ENCODE data around the gene BGN.

BGN gene

DNA sequence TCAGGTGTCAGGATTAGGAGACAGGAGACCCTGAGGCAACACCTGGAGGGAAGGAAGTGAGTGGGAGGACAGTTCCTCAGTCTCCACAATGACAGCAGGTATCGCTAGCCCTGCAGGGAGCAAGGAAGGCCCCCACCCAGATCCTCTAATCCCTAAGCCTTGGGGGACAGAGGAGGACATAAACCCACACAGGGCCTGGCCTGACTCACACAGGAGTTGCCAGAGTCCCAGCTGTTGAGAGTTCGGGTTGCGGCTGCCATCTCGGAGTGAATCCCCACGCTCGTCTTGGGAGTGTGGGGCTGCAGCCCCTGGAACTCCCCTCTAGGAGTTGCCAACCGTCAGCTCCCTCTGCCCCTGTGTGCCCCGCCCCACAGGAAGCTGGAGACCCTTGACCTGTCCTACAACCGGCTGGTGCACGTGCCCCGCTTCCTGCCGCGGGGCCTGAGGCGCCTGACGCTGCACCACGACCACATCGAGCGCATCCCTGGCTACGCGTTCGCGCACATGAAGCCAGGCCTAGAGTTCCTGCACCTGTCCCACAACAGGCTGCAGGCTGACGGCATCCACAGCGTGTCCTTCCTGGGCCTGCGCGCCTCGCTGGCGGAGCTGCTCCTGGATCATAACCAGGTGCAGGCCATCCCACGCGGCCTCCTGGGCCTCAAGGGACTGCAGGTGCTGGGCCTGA lies 9.2 kb upstream of the BGN start:
- DNase-seq (ENCODE audit: low read depth), result no peak

GRCh38 chrX:153486171-153486570 lies 8.6 kb upstream of the BGN start:
- DNase-seq (ENCODE audit: low read depth), result no peak

- DNase-seq (ENCODE audit: low read depth), result no peak
These were observed 7.1 kb upstream of the BGN start for GRCh38 chrX:153487590-153488071.

- no peak for DNase-seq (ENCODE audit: low read depth)
These were observed 6.4 kb upstream of the BGN start for GRCh38 chrX:153488231-153488914.

DNA sequence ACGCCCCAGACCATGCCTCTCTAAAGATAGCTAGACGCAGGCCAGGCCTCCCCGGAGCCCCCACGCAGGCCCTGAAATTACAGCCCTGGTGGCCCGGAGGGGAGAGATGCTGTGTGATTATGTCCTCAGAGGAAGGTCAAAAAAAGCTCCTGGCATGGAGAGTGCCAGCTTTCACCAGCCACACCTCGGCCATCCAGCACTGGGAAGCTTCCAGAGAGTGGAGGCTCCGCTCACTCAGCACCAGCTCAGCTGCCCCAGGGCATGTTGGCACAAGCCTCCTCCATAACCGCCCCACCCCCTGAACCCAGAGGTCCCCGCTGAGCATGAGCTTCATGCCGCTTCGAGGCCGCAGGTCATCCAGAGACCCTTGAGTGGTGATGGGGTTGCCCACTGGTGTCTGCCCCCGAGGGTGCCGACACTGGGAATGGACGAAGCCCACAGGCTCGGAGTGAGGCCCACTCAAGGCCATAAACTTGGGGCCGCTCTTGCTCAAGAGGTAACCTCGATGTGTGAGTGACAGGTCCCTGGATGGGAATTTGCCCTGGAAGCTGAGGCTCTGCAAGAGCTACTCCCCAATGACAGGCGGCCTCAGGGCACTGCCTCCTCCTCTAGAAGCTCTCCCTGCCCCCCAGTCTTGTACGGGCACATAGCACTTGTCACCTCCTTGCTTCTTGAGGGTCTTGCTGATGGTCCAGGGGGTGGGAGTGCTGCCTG lies 4.4 kb upstream of the BGN start:
- no peak for DNase-seq (ENCODE audit: low read depth)

- DNase-seq (ENCODE audit: low read depth), result no peak
These were observed 3.3 kb upstream of the BGN start for GRCh38 chrX:153491351-153491914.

DNA sequence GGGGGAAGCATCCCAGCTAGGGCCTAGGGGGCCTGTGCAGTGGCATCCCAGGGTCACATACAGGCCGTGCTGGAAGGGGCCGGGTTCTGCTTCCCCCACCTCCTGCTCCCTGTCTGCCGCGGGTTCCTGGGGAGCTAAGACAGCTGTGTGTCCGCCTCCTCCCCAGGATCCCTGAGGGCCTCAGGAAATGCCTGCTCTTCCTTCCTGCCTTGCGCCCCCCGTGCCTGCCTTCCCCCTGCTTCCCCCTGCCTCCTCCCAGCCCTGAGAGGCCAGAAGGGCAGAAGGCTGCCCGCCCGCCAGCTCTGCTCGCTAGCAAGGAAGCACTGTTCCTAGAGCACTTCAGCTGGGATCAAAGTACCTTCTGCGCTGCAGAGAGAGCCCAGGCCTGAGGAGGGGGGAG lies 2.9 kb upstream of the BGN start:
- DNase-seq (ENCODE audit: low read depth), result no peak

- no peak for DNase-seq (ENCODE audit: low read depth)
These were observed 2.2 kb upstream of the BGN start for GRCh38 chrX:153492543-153492942.

- no peak for DNase-seq (ENCODE audit: low read depth)
These were observed 1.7 kb upstream of the BGN start for GRCh38 chrX:153493085-153493484.

DNA sequence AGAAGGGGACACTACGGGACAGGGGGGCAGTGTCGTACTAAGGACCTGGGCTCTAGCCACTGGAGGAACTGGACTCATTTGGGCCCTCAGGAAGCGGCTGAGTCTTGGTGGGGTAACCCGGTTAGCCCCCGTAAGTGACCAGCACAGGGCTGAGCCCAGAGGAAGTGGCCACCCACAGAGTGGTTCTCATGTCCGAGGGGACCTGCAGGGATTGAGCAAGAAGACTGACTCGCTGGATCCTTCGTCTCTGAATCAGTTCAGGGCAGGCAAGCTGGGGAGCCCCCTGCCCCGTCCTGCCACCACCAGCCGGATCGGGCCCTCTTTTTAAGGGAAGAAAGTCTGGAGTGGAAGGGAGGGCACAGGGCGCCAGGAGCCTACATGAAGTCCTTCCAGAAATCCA lies 719 bp upstream of the BGN start:
- no peak for DNase-seq (ENCODE audit: low read depth)

DNA sequence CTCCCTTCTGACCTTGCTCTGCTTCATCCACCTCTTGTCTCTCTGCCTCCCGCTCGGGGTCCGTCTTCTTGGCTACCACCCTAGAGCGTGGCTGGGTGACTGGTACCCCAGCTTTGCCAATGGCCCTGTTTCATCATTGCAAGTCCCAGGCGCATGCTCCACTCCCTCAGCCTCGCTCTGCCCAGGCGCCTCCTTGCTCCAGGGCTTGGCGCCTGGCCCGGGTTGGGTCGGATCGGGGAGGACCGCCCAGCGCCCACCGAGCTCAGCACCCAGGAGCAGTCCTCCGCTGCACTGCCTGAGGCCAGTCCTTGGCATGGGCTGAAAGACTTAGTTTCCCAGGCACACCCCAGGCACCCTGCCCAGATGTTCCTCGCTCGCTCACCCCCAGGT lies 577 bp downstream of the BGN start:
- DNase-seq (ENCODE audit: low read depth), result no peak

GRCh38 chrX:153495903-153496589 lies 1.3 kb downstream of the BGN start:
- DNase-seq (ENCODE audit: low read depth), result no peak

DNA sequence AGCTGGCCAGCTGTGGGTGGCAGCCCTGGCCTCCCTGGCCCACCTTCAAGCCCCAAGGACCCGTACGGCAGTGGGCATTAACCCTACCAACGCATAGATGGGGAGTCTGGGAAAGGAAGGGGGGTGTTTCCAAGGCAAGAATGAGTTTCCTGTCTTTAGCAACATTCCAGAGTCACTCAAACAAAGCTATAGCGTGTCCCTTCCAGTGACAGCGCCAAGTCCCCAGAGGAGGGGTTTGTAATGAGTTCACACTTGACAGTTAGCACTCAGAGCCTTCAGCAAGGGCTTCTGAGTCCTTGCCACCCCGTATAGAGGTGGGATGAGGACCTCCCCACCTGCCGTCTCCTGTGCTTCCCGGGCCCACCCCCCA lies 1.8 kb downstream of the BGN start:
- no peak for DNase-seq (ENCODE audit: low read depth)

- DNase-seq (ENCODE audit: low read depth), result no peak
These were observed 3.7 kb downstream of the BGN start for GRCh38 chrX:153498453-153498852.

DNA sequence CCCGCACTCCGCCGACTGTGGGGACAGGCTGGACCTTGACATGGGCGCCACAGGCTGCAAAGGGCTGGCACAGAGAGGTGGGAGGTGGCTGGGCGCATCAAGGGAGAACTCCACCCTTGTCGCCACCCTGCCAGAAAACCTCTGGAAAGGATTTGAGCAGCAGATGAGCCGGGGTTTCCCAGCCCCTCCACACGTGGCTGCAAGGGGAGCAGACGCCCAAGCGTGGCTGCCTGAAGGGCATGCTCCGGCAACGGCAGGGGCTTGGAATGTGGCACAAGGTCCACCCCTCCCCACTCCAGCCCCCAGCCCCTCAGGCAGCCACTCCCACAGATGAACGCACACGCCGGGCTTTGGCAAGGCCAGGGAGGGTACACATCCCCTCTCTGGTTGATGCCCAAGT lies 4.6 kb downstream of the BGN start:
- DNase-seq (ENCODE audit: low read depth), result no peak

GRCh38 chrX:153499876-153500275 lies 5.1 kb downstream of the BGN start:
- DNase-seq (ENCODE audit: low read depth), result no peak

- DNase-seq (ENCODE audit: low read depth), result no peak
These were observed 6.0 kb downstream of the BGN start for GRCh38 chrX:153500676-153501280.

GRCh38 chrX:153501530-153501929 lies 6.8 kb downstream of the BGN start:
- DNase-seq (ENCODE audit: low read depth), result no peak

DNA sequence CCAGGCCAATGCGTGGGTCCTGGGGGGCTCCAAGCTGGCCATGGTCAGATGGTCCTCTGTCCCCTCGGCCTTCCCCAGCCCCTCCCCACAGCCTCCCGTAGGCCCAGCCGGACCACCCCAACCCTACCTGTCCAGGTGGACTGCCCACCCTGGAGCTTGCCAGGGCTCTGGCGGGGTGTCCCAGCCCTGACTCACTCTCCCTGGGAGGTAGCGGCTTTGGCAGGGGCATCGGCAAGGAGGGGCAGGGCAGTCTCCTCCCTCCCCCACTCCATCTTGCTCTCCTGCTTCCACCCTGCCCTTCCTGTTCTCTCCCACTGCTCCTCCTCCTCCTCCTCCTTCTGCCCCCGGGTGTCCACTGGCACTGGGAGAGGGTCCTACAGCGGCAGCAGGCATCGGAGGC lies 7.4 kb downstream of the BGN start:
- no peak for DNase-seq (ENCODE audit: low read depth)

DNA sequence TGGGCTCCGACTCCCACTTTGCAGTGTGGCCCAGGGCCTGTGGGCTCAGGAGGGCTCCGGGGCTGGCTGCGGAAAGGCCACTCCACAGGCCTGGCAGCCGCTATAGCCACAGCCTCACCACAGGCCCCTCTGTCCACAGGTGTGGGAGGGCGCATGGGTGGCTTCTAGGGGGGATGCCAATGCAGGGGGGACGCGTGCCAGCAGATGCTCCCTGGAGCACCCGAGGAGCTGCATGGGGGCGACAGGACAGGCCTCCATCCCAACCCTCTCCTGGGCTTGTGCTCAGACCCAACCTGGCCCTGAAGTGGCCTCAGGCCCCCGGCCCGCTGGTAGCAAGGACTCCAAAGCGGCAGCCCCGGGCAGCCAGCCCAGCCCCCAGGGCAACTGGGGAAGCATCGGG lies 8.0 kb downstream of the BGN start:
- no peak for DNase-seq (ENCODE audit: low read depth)

GRCh38 chrX:153504445-153505016 lies 9.8 kb downstream of the BGN start:
- DNase-seq (ENCODE audit: low read depth), result no peak

DNA sequence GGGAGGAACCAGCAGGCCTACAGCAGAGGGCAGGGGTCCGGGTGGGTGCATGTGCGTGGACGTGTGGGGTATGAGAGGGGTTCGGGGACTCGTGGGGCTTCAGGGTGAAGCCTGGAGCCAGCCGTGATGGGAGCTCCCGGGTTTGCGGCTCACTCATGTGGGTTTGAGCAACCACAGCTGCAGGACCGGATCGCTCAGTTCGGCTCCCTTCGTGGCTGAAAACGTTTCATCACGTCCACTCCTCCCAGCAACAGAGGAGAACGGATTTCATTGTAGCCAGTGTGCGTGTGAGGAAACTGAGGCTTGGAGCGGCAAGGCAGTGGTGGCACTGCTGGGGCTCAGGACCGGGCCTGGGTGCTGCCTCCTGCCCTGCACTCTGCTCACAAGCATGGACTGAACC lies 10.6 kb downstream of the BGN start:
- no peak for DNase-seq (ENCODE audit: low read depth)

All from stromal cell of bone marrow (primary cell).